ENCODE data around the gene POLQ.

DNA sequence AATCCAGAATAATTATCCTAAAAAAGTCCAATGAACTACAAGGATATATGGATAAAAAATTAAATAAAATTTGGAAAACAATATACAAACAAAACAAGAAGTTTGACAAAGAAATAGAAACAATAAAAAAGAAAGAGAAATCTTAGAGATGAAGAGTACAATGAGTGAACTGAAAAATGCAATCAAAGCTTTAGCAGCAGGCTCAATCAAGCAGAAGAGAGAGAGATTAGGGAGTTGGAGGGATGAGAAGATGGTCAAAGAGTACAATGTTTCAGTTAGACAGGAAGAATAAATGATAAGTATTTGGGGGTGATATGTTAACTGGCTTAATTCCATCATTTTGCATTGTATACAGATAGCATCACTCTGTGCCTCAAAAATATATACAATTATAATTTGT is 29.9 kb downstream of the POLQ start:
- TF ChIP-seq POLR2AphosphoS5 (IDR thresholded peaks at IDR 0.05; ENCODE audit: low read depth, low read length) (no peak), TAF1 (IDR thresholded peaks at IDR 0.05; ENCODE audit: borderline replicate concordance, insufficient read depth, low read length) (no peak)
